ENCODE measurements around the gene KCNJ6.

Gene KCNJ6

GRCh38 chr21:37562920-37563640 is 353.2 kb downstream of the KCNJ6 start:
- DNase-seq: no peak

GRCh38 chr21:37561941-37562919 is 354.0 kb downstream of the KCNJ6 start:
- no peak for DNase-seq

GRCh38 chr21:37561506-37561905 is 354.8 kb downstream of the KCNJ6 start:
- DNase-seq: no peak

GRCh38 chr21:37560385-37560784 is 355.9 kb downstream of the KCNJ6 start:
- DNase-seq: no peak

- DNase-seq: no peak
Measured at GRCh38 chr21:37558676-37559211, 357.5 kb downstream of the KCNJ6 start.

Data from left hindlimb (tissue), 1 donor.